HepG2 (cell line): Measurements from ENCODE around the gene TEKT5. TPM values are rescaled to one million over a fixed set of nuclear protein-coding genes. Genes with fewer than 3 reads are reported as not detected.

ENCODE experiments used
- BRCA1 ChIP-seq: sonication (generic); formaldehyde crosslinking; IDR thresholded peaks from 2 replicates; pipeline ENCODE4 v1.4.0; 2020; ENCODE audit warnings: missing genetic modification reagents
- GPN1 ChIP-seq: sonication (generic); formaldehyde crosslinking; IDR thresholded peaks from 2 replicates; pipeline ENCODE4 v1.5.1; 2020; ENCODE audit warnings: missing genetic modification reagents, borderline replicate concordance
- SMYD3 ChIP-seq: sonication (generic); formaldehyde crosslinking; IDR thresholded peaks from 2 replicates; pipeline ENCODE4 v1.8.1; 2023; ENCODE audit warnings: mild to moderate bottlenecking, missing genetic modification reagents
- ZNF33B ChIP-seq: sonication (generic); formaldehyde crosslinking; IDR thresholded peaks from 2 replicates; pipeline ENCODE4 v1.5.1; 2020; ENCODE audit warnings: mild to moderate bottlenecking, missing genetic modification reagents
- ZNF44 ChIP-seq: sonication (generic); formaldehyde crosslinking; IDR thresholded peaks from 2 replicates; pipeline ENCODE4 v1.5.1; 2020; ENCODE audit warnings: mild to moderate bottlenecking, missing genetic modification reagents
- ZNF883 ChIP-seq: sonication (generic); formaldehyde crosslinking; IDR thresholded peaks from 2 replicates; pipeline ENCODE4 v1.5.1; 2020; ENCODE audit warnings: mild to moderate bottlenecking, missing genetic modification reagents; ENCODE audit errors: not compliant biosample characterization
- polyA plus RNA-seq, 8 experiments: library from polyadenylated mRNA; depleted of rRNA in 3 of 8; stranded (reverse) in 7 of 8; unstranded in 1 of 8; fragments of >200 nt; fragmentation: Illumina TruSeq in 4 of 8; extraction: Trizol in 4 of 8; gene quantifications; 2 replicates each; pipeline versions ENCODE4 v1.2.1 to v1.2.3, GENCODE V29; 2011 to 2016; ENCODE audit warnings: low read depth in 4 of 8, missing spikeins in 1 of 8, mixed read lengths in 1 of 8; ENCODE audit not compliant: insufficient read depth in 1 of 8
- total RNA-seq, 5 experiments: library from RNA; depleted of rRNA; stranded (reverse); fragments of >200 nt; fragmentation: Illumina TruSeq; extraction: Trizol; gene quantifications; 2 replicates each; pipeline ENCODE4 v1.2.3, GENCODE V29; 2016; ENCODE audit warnings: low read depth in 1 of 5
- TF ChIP-seq, protein P1 (sequence below): sonication (generic); formaldehyde crosslinking; IDR thresholded peaks from 2 replicates; pipeline ENCODE4 v1.9.0; 2021; ENCODE audit warnings: missing genetic modification reagents, borderline replicate concordance
- TF ChIP-seq, protein P2 (sequence below): IDR thresholded peaks from 2 replicates; pipeline ENCODE4 v1.4.0; 2020; ENCODE audit warnings: mild to moderate bottlenecking, missing genetic modification reagents
- TF ChIP-seq, protein P3 (sequence below): sonication (generic); formaldehyde crosslinking; IDR thresholded peaks from 2 replicates; pipeline ENCODE4 v1.4.0; 2020; ENCODE audit warnings: missing genetic modification reagents, borderline replicate concordance
- TF ChIP-seq, protein P4 (sequence below): sonication (generic); formaldehyde crosslinking; IDR thresholded peaks from 2 replicates; pipeline ENCODE4 v1.5.1; 2020; ENCODE audit warnings: mild to moderate bottlenecking, missing genetic modification reagents, moderate library complexity
- TF ChIP-seq, protein P5 (sequence below): sonication (generic); formaldehyde crosslinking; IDR thresholded peaks from 2 replicates; pipeline ENCODE4 v1.4.0; 2020; ENCODE audit warnings: missing genetic modification reagents, borderline replicate concordance

The TEKT5 gene
- total and polyA plus RNA-seq, 2 of the 13 experiments (the other 11 are each of a cell fraction or from before 2014, with no cell fraction given), result 0.16 TPM; not detected in 1

DNA sequence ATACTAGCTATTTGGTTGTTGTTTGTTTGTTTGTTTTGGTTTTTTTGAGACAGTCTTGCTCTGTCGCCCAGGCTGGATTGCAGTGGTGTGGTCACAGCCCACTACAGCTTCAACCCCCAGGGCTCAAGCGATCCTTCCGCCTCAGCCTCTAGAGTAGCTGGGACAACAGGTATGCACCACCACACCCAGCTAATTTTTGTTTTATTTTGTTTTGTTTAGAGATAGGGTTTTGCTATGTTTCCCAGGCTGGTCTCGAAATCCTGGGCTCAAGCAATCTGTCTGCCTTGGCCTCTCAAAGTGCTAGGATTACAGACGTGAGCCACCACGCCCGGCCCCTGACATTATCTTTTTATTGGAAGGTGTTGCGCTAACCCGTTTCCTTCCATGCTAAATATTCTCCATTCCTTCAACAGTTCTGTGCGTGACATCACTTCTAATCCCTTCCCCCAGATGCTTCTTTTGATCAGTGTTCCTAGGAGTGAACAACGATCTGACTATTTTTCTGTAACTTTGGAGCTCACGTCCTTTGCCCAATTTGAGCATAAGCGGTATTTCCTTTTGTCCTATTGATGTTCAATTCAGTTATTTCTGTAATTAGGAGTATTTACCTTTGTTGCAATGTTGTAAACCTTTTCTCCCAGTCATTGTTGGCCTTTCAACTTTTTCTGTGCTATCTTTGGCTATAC lies 84.1 kb downstream of the TEKT5 start (continued):
- TF ChIP-seq, protein P1, sequence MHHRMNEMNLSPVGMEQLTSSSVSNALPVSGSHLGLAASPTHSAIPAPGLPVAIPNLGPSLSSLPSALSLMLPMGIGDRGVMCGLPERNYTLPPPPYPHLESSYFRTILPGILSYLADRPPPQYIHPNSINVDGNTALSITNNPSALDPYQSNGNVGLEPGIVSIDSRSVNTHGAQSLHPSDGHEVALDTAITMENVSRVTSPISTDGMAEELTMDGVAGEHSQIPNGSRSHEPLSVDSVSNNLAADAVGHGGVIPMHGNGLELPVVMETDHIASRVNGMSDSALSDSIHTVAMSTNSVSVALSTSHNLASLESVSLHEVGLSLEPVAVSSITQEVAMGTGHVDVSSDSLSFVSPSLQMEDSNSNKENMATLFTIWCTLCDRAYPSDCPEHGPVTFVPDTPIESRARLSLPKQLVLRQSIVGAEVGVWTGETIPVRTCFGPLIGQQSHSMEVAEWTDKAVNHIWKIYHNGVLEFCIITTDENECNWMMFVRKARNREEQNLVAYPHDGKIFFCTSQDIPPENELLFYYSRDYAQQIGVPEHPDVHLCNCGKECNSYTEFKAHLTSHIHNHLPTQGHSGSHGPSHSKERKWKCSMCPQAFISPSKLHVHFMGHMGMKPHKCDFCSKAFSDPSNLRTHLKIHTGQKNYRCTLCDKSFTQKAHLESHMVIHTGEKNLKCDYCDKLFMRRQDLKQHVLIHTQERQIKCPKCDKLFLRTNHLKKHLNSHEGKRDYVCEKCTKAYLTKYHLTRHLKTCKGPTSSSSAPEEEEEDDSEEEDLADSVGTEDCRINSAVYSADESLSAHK (CRISPR knock-in tag), result no peak
- TF ChIP-seq, protein P2, sequence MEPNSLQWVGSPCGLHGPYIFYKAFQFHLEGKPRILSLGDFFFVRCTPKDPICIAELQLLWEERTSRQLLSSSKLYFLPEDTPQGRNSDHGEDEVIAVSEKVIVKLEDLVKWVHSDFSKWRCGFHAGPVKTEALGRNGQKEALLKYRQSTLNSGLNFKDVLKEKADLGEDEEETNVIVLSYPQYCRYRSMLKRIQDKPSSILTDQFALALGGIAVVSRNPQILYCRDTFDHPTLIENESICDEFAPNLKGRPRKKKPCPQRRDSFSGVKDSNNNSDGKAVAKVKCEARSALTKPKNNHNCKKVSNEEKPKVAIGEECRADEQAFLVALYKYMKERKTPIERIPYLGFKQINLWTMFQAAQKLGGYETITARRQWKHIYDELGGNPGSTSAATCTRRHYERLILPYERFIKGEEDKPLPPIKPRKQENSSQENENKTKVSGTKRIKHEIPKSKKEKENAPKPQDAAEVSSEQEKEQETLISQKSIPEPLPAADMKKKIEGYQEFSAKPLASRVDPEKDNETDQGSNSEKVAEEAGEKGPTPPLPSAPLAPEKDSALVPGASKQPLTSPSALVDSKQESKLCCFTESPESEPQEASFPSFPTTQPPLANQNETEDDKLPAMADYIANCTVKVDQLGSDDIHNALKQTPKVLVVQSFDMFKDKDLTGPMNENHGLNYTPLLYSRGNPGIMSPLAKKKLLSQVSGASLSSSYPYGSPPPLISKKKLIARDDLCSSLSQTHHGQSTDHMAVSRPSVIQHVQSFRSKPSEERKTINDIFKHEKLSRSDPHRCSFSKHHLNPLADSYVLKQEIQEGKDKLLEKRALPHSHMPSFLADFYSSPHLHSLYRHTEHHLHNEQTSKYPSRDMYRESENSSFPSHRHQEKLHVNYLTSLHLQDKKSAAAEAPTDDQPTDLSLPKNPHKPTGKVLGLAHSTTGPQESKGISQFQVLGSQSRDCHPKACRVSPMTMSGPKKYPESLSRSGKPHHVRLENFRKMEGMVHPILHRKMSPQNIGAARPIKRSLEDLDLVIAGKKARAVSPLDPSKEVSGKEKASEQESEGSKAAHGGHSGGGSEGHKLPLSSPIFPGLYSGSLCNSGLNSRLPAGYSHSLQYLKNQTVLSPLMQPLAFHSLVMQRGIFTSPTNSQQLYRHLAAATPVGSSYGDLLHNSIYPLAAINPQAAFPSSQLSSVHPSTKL (CRISPR knock-in tag), result peak; percentile 95
- TF ChIP-seq, protein P3, sequence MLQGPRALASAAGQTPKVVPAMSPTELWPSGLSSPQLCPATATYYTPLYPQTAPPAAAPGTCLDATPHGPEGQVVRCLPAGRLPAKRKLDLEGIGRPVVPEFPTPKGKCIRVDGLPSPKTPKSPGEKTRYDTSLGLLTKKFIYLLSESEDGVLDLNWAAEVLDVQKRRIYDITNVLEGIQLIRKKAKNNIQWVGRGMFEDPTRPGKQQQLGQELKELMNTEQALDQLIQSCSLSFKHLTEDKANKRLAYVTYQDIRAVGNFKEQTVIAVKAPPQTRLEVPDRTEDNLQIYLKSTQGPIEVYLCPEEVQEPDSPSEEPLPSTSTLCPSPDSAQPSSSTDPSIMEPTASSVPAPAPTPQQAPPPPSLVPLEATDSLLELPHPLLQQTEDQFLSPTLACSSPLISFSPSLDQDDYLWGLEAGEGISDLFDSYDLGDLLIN (CRISPR knock-in tag), result no peak
- peak; percentile 79; the same call in 1 of the 2 replicates for TF ChIP-seq SMYD3
- TF ChIP-seq ZNF44 (CRISPR knock-in tag), result no peak
- TF ChIP-seq, protein P4, sequence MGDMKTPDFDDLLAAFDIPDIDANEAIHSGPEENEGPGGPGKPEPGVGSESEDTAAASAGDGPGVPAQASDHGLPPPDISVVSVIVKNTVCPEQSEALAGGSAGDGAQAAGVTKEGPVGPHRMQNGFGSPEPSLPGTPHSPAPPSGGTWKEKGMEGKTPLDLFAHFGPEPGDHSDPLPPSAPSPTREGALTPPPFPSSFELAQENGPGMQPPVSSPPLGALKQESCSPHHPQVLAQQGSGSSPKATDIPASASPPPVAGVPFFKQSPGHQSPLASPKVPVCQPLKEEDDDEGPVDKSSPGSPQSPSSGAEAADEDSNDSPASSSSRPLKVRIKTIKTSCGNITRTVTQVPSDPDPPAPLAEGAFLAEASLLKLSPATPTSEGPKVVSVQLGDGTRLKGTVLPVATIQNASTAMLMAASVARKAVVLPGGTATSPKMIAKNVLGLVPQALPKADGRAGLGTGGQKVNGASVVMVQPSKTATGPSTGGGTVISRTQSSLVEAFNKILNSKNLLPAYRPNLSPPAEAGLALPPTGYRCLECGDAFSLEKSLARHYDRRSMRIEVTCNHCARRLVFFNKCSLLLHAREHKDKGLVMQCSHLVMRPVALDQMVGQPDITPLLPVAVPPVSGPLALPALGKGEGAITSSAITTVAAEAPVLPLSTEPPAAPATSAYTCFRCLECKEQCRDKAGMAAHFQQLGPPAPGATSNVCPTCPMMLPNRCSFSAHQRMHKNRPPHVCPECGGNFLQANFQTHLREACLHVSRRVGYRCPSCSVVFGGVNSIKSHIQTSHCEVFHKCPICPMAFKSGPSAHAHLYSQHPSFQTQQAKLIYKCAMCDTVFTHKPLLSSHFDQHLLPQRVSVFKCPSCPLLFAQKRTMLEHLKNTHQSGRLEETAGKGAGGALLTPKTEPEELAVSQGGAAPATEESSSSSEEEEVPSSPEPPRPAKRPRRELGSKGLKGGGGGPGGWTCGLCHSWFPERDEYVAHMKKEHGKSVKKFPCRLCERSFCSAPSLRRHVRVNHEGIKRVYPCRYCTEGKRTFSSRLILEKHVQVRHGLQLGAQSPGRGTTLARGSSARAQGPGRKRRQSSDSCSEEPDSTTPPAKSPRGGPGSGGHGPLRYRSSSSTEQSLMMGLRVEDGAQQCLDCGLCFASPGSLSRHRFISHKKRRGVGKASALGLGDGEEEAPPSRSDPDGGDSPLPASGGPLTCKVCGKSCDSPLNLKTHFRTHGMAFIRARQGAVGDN (CRISPR knock-in tag), result peak; percentile 52; the same call in 1 of the 2 replicates
- no peak for TF ChIP-seq GPN1 (CRISPR knock-in tag)
- no peak for TF ChIP-seq ZNF33B (CRISPR knock-in tag)
- TF ChIP-seq ZNF883 (CRISPR knock-in tag), result no peak
- TF ChIP-seq BRCA1 (CRISPR knock-in tag), result peak; percentile 74; the same call in 1 of the 2 replicates
- TF ChIP-seq, protein P5, sequence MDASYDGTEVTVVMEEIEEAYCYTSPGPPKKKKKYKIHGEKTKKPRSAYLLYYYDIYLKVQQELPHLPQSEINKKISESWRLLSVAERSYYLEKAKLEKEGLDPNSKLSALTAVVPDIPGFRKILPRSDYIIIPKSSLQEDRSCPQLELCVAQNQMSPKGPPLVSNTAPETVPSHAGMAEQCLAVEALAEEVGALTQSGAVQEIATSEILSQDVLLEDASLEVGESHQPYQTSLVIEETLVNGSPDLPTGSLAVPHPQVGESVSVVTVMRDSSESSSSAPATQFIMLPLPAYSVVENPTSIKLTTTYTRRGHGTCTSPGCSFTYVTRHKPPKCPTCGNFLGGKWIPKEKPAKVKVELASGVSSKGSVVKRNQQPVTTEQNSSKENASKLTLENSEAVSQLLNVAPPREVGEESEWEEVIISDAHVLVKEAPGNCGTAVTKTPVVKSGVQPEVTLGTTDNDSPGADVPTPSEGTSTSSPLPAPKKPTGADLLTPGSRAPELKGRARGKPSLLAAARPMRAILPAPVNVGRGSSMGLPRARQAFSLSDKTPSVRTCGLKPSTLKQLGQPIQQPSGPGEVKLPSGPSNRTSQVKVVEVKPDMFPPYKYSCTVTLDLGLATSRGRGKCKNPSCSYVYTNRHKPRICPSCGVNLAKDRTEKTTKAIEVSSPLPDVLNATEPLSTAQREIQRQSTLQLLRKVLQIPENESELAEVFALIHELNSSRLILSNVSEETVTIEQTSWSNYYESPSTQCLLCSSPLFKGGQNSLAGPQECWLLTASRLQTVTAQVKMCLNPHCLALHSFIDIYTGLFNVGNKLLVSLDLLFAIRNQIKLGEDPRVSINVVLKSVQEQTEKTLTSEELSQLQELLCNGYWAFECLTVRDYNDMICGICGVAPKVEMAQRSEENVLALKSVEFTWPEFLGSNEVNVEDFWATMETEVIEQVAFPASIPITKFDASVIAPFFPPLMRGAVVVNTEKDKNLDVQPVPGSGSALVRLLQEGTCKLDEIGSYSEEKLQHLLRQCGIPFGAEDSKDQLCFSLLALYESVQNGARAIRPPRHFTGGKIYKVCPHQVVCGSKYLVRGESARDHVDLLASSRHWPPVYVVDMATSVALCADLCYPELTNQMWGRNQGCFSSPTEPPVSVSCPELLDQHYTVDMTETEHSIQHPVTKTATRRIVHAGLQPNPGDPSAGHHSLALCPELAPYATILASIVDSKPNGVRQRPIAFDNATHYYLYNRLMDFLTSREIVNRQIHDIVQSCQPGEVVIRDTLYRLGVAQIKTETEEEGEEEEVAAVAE (CRISPR knock-in tag), result no peak
